K562 treated with DMSO at 1 percent for 4 hours (cell line): ENCODE measurements around the gene MYOF. TPM values are rescaled to one million over a fixed set of nuclear protein-coding genes. Genes with fewer than 3 reads are reported as not detected.

Experiments used
- total RNA-seq: library from RNA; unstranded; fragments of 300-600 nt; gene quantifications from 2 replicates; pipeline ENCODE4 v1.2.3, GENCODE V29; 2022; ENCODE audit not compliant: insufficient read depth

The MYOF gene
- not detected in 2 replicates for total RNA-seq

GRCh38 chr10:93482145-93482834, at the start of gene MYOF:
TSS of gene MYOF (minus strand) at chr10:93482334. CDS start at chr10:93482194, 140 bp downstream.

GRCh38 chr10:93496322-93497041, 14.3 kb upstream of the MYOF start, which contains the start of gene CEP55:
TSS of gene CEP55 (plus strand) at chr10:93496612. CDS start at chr10:93500052, 3,440 bp downstream.

Other genes starting within 250 kb of the MYOF start
- 7.7 and 9.7 TPM in 2 replicates for gene CEP55, start 14.3 kb upstream of the MYOF start, total RNA-seq
- gene FFAR4, start 84.3 kb upstream of the MYOF start, total RNA-seq = not detected in 2 replicates
- gene RBP4, start 118.9 kb upstream of the MYOF start, total RNA-seq = not detected in 2 replicates
- not detected in 2 replicates for gene PDE6C, start 130.2 kb upstream of the MYOF start, total RNA-seq
- 2.4 and 5.8 TPM in 2 replicates for gene FRA10AC1, start 220.3 kb upstream of the MYOF start, total RNA-seq